HG02885 (cell line): ENCODE measurements around the gene ZNF552.
"Not testable (repeated sequence)": the region's sequence is repeated elsewhere in the genome, so short reads cannot be mapped to it uniquely, and the experiment has no call there.

Source experiments
- ATAC-seq: cut with Tn5 transposase; IDR thresholded peaks from one replicate; pipeline ENCODE4 v1.9.1; 2021; ENCODE audit warnings: mild to moderate bottlenecking; ENCODE audit not compliant: unreplicated experiment, poor library complexity

The ZNF552 gene

GRCh38 chr19:57814505-57815246 is at the start of gene ZNF552:
Gene ZNF552, minus strand, starts transcription at chr19:57814913. Its CDS starts 170 bp downstream, at chr19:57814743.
- peak; percentile 79 for ATAC-seq

- not testable (repeated sequence) for ATAC-seq
Observed at GRCh38 chr19:57862351-57862750, 47.6 kb upstream of the ZNF552 start.

GRCh38 chr19:57854117-57854516 is 39.4 kb upstream of the ZNF552 start:
- ATAC-seq, result not testable (repeated sequence)

GRCh38 chr19:57851812-57852603 is 37.3 kb upstream of the ZNF552 start:
- not testable (repeated sequence) for ATAC-seq

GRCh38 chr19:57850553-57851017 is 35.9 kb upstream of the ZNF552 start:
- ATAC-seq, result no peak

- ATAC-seq, result peak; percentile 98
Observed at GRCh38 chr19:57849666-57850473, 35.2 kb upstream of the ZNF552 start, which contains the start of gene ZNF587. Gene ZNF587, plus strand, starts transcription at chr19:57849859. Its CDS starts 180 bp downstream, at chr19:57850039.

- peak; percentile 33 for ATAC-seq
Observed at GRCh38 chr19:57849162-57849665, 34.5 kb upstream of the ZNF552 start.

GRCh38 chr19:57847164-57847563 is 32.5 kb upstream of the ZNF552 start:
- not testable (repeated sequence) for ATAC-seq

- no peak for ATAC-seq
Observed at GRCh38 chr19:57841122-57841763, 26.5 kb upstream of the ZNF552 start.

- not testable (repeated sequence) for ATAC-seq
Observed at GRCh38 chr19:57838622-57839191, 24.0 kb upstream of the ZNF552 start.

GRCh38 chr19:57836991-57837390 is 22.3 kb upstream of the ZNF552 start:
- not testable (repeated sequence) for ATAC-seq

GRCh38 chr19:57830071-57830602 is 15.4 kb upstream of the ZNF552 start, which contains the start of gene ZNF587B:
Gene ZNF587B, plus strand, starts transcription at chr19:57830299. Its CDS starts 230 bp downstream, at chr19:57830529.
- no peak for ATAC-seq

- ATAC-seq, result no peak
Observed at GRCh38 chr19:57829316-57829715, 14.6 kb upstream of the ZNF552 start.

- no peak for ATAC-seq
Observed at GRCh38 chr19:57825511-57825910, 10.8 kb upstream of the ZNF552 start.

GRCh38 chr19:57823608-57824007 is 8.9 kb upstream of the ZNF552 start:
- not testable (repeated sequence) for ATAC-seq

- not testable (repeated sequence) for ATAC-seq
Observed at GRCh38 chr19:57823155-57823554, 8.4 kb upstream of the ZNF552 start.

GRCh38 chr19:57821501-57821900 is 6.8 kb upstream of the ZNF552 start:
- not testable (repeated sequence) for ATAC-seq

GRCh38 chr19:57821095-57821494 is 6.4 kb upstream of the ZNF552 start:
- not testable (repeated sequence) for ATAC-seq

GRCh38 chr19:57820599-57820998 is 5.9 kb upstream of the ZNF552 start:
- ATAC-seq, result no peak
